Left lung (tissue), 10 donors: ENCODE data around the gene SLC30A2. TPM values are rescaled to one million over a fixed set of nuclear protein-coding genes. Genes with fewer than 3 reads are reported as not detected.

Experiments used
- ATAC-seq: fragments of 200-7000 bp; cut with Tn5 transposase; one replicate; pipeline ENCODE4 v1.9.1; 2020; ENCODE audit warnings: moderate library complexity
- DNase-seq, 4 donors: peaks; one replicate each; pipeline ENCODE4 v3.0.0-alpha.2; 2013 to 2020
- H3K27ac ChIP-seq, 2 donors: fragments of 200-600 bp; sonication (generic) in 1 of 2; one replicate each; pipeline versions ENCODE4 v1.5.0 to v1.8.0; 2020 to 2021
- H3K27me3 ChIP-seq, 2 donors: fragments of 200-600 bp; sonication (generic) in 1 of 2; one replicate each; pipeline versions ENCODE4 v1.5.0 to v1.8.0; 2020 to 2021
- H3K36me3 ChIP-seq, 2 donors: fragments of 200-600 bp; sonication (generic) in 1 of 2; one replicate each; pipeline versions ENCODE4 v1.5.0 to v1.8.0; 2020 to 2021
- H3K4me1 ChIP-seq, 2 donors: fragments of 200-600 bp; one replicate each; pipeline ENCODE4 v1.8.0; 2021
- H3K4me3 ChIP-seq, 2 donors: fragments of 200-600 bp; sonication (generic) in 1 of 2; one replicate each; pipeline versions ENCODE4 v1.5.0 to v1.8.0; 2020 to 2021; ENCODE audit warnings: mild to moderate bottlenecking in 1 of 2
- H3K9me3 ChIP-seq, 2 donors: fragments of 200-600 bp; sonication (generic) in 1 of 2; one replicate each; pipeline versions ENCODE4 v1.5.0 to v1.8.0; 2020 to 2021
- CTCF ChIP-seq, 2 donors: fragments of 200-600 bp; sonication (generic) in 1 of 2; IDR thresholded peaks; one replicate each; pipeline versions ENCODE4 v1.5.0 to v1.8.0; 2021; ENCODE audit warnings: antibody characterized with exemption in 2 of 2
- intact Hi-C, 2 donors: fragments of 100-400 bp; cut with DNase I; formaldehyde crosslinking; loops; one replicate each; pipeline versions ENCODE4 v1.11.2 to v1.14.2; 2022
- polyA plus RNA-seq, 6 donors: library from polyadenylated mRNA; unstranded; fragments of 120-200 nt; gene quantifications; one replicate each; pipeline ENCODE4 v1.2.1, GENCODE V29; 2013; ENCODE audit not compliant: insufficient read length in 6 of 6
- total RNA-seq, 2 donors: library from RNA; stranded (reverse); fragmentation: NEBNext Ultra II Directional; extraction: Animal tissue kit (Norgen Biotek cat#: 25700); gene quantifications; one replicate each; pipeline ENCODE4 v1.2.1, GENCODE V29; 2021
- donor health status: DM: no; HTN: yes; CAD: no.
- donor health status: DM: no; HTN: no; CAD: no.

The SLC30A2 gene
- total and polyA plus RNA-seq, 8 donors = 0.14 to 0.29 (median 0.27) TPM; not detected in 1

- no peak for DNase-seq
- no peaks in the 10 kb centered on the region for H3K9me3 ChIP-seq
- ATAC-seq = no peak
- no peaks in the 10 kb centered on the region for H3K27me3 ChIP-seq
- H3K36me3 ChIP-seq = no peaks in the 10 kb centered on the region
- H3K4me3 ChIP-seq = no peak overlapping the region
- H3K27ac ChIP-seq = no peak overlapping the region
- no peak for TF ChIP-seq CTCF (IDR thresholded peaks at IDR 0.05)
- intact Hi-C loops = no loop called here
- H3K4me1 ChIP-seq = no peaks in the 10 kb centered on the region
Observed at GRCh38 chr1:26006710-26007109, 39.2 kb downstream of the SLC30A2 start.

GRCh38 chr1:26005434-26006105 is 40.3 kb downstream of the SLC30A2 start:
- no peak for ATAC-seq
- no peak overlapping the region for H3K4me3 ChIP-seq
- intact Hi-C loops = no loop called here
- no peak for DNase-seq
- TF ChIP-seq CTCF (IDR thresholded peaks at IDR 0.05) = no peak
- no peaks in the 10 kb centered on the region for H3K27me3 ChIP-seq
- H3K4me1 ChIP-seq = no peaks in the 10 kb centered on the region
- no peak overlapping the region for H3K27ac ChIP-seq
- H3K9me3 ChIP-seq = no peaks in the 10 kb centered on the region
- H3K36me3 ChIP-seq = no peaks in the 10 kb centered on the region

GRCh38 chr1:26003756-26004155 is 42.2 kb downstream of the SLC30A2 start:
- Histone ChIP-seq H3K27me3 (no peaks in the 10 kb centered on the region), H3K36me3 (no peaks in the 10 kb centered on the region), H3K4me3 (no peak overlapping the region), H3K27ac (no peak overlapping the region), H3K4me1 (peaks cover 0 to under 1% of the 10 kb centered on the region in 2 donors), H3K9me3 (no peaks in the 10 kb centered on the region)
- no peak for ATAC-seq
- intact Hi-C loops = no loop called here
- no peak for TF ChIP-seq CTCF (IDR thresholded peaks at IDR 0.05)
- no peak for DNase-seq

- Histone ChIP-seq H3K27ac (no peak overlapping the region), H3K27me3 (no peaks in the 10 kb centered on the region), H3K36me3 (no peaks in the 10 kb centered on the region), H3K4me1 (peaks cover 0 to 6% of the 10 kb centered on the region in 2 donors), H3K4me3 (no peak overlapping the region), H3K9me3 (no peaks in the 10 kb centered on the region)
- ATAC-seq = no peak
- TF ChIP-seq CTCF (IDR thresholded peaks at IDR 0.05) = no peak
- DNase-seq = no peak
- intact Hi-C loops = no loop called here
Observed at GRCh38 chr1:26003262-26003661, 42.7 kb downstream of the SLC30A2 start.

- intact Hi-C loops = loop anchor here in 1 of 2 donors (5.0 kb wide), 1 partner anchor 102 kb away; no protein-coding TSS in a partner anchor
- no peak overlapping the region for H3K27ac ChIP-seq
- H3K4me3 ChIP-seq = no peak overlapping the region
- peaks cover 6 to 22% of the 10 kb centered on the region in 2 donors for H3K4me1 ChIP-seq
- H3K36me3 ChIP-seq = no peaks in the 10 kb centered on the region
- TF ChIP-seq CTCF (IDR thresholded peaks at IDR 0.05) = no peak
- ATAC-seq = no peak
- no peaks in the 10 kb centered on the region for H3K9me3 ChIP-seq
- no peaks in the 10 kb centered on the region for H3K27me3 ChIP-seq
- no peak for DNase-seq
Observed at GRCh38 chr1:25999041-25999800, 46.7 kb downstream of the SLC30A2 start.
